K562 (cell line): ENCODE measurements around the gene CD74. TPM values are rescaled to one million over a fixed set of nuclear protein-coding genes. Genes with fewer than 3 reads are reported as not detected.

Experiments used
- CBFA2T2 ChIP-seq: fragments of 450-650 bp; conservative IDR thresholded peaks from 2 replicates; pipeline ENCODE4 v1.6.1; 2017; ENCODE audit warnings: mild to moderate bottlenecking
- DPF2 ChIP-seq: fragments of 450-650 bp; IDR thresholded peaks from 2 replicates; pipeline ENCODE4 v1.6.1; 2016
- EGR1 ChIP-seq: fragments of 450-650 bp; conservative IDR thresholded peaks from 2 replicates; pipeline ENCODE4 v1.6.1; 2017; ENCODE audit warnings: mild to moderate bottlenecking
- HCFC1 ChIP-seq: IDR thresholded peaks from 2 replicates; pipeline ENCODE4 v1.6.1; 2012; ENCODE audit warnings: low read depth, low read length, improper control_type of control experiment
- HDGF ChIP-seq: fragments of 450-650 bp; IDR thresholded peaks from 2 replicates; pipeline ENCODE4 v1.6.1; 2016
- JUN ChIP-seq, 2 experiments: sonication (generic) in 1 of 2; formaldehyde crosslinking in 1 of 2; IDR thresholded peaks; 2 replicates each; pipeline versions ENCODE4 v1.6.1 to v1.8.0; 2012 to 2022; ENCODE audit warnings: borderline replicate concordance in 2 of 2, mild to moderate bottlenecking in 2 of 2, improper control_type of control experiment in 1 of 2, low read depth in 1 of 2, low read length in 1 of 2, missing genetic modification reagents in 1 of 2
- NCOA6 ChIP-seq: fragments of 450-650 bp; IDR thresholded peaks from 2 replicates; pipeline ENCODE4 v1.6.1; 2017; ENCODE audit warnings: mild to moderate bottlenecking
- NR2C1 ChIP-seq, 2 experiments: fragments of 450-650 bp; IDR thresholded peaks; 2 replicates each; pipeline ENCODE4 v1.6.1; 2017; ENCODE audit warnings: mild to moderate bottlenecking in 2 of 2, antibody characterized with exemption in 1 of 2, inconsistent platforms in 1 of 2, missing compliant biosample characterization in 1 of 2, missing genetic modification characterization in 1 of 2
- PHF20 ChIP-seq: fragments of 450-650 bp; IDR thresholded peaks from 2 replicates; pipeline ENCODE4 v1.6.1; 2018; ENCODE audit not compliant: partially characterized antibody
- POLR2G ChIP-seq: fragments of 200-400 bp; formaldehyde crosslinking; IDR thresholded peaks from 2 replicates; pipeline ENCODE4 v1.6.1; 2017; ENCODE audit warnings: low read depth, mild to moderate bottlenecking, antibody characterized with exemption, low read length, moderate library complexity
- PYGO2 ChIP-seq: fragments of 450-650 bp; IDR thresholded peaks from 2 replicates; pipeline ENCODE4 v1.6.1; 2016; ENCODE audit warnings: mild to moderate bottlenecking, missing genetic modification characterization, moderate library complexity, missing compliant biosample characterization
- RBM25 ChIP-seq: fragments of 200-400 bp; formaldehyde crosslinking; IDR thresholded peaks from 2 replicates; pipeline ENCODE4 v1.6.1; 2018; ENCODE audit warnings: low read length, low read depth, moderate library complexity; ENCODE audit not compliant: severe bottlenecking
- SAFB2 ChIP-seq: fragments of 200-400 bp; formaldehyde crosslinking; IDR thresholded peaks from 2 replicates; pipeline ENCODE4 v1.6.1; 2018; ENCODE audit warnings: borderline replicate concordance, low read length, low read depth, moderate library complexity; ENCODE audit not compliant: severe bottlenecking
- SNAPC5 ChIP-seq: fragments of 250-450 bp; sonication (Bioruptor Pico); IDR thresholded peaks from 2 replicates; pipeline ENCODE4 v1.8.0; 2021; ENCODE audit warnings: moderate library complexity, mild to moderate bottlenecking, inconsistent platforms
- SNIP1 ChIP-seq: fragments of 450-650 bp; IDR thresholded peaks from 2 replicates; pipeline ENCODE4 v1.7.1; 2017; ENCODE audit warnings: low read depth, mild to moderate bottlenecking
- SOX6 ChIP-seq: fragments of 450-650 bp; IDR thresholded peaks from 2 replicates; pipeline ENCODE4 v1.6.1; 2014; ENCODE audit warnings: mild to moderate bottlenecking
- SRF ChIP-seq, 2 experiments: fragments of 250-450, 450-650 bp in 1 of 2; sonication (Bioruptor Pico) in 1 of 2; sonication (generic) in 1 of 2; formaldehyde crosslinking; IDR thresholded peaks; 2 replicates each; pipeline versions ENCODE4 v1.5.0 to v1.5.1; 2020 to 2022; ENCODE audit warnings: mild to moderate bottlenecking in 1 of 2, missing genetic modification reagents in 1 of 2
- STAG1 ChIP-seq: sonication (generic); formaldehyde crosslinking; IDR thresholded peaks from 2 replicates; pipeline ENCODE4 v1.5.0; 2020; ENCODE audit warnings: missing genetic modification reagents, borderline replicate concordance
- U2AF2 ChIP-seq: fragments of 200-400 bp; formaldehyde crosslinking; optimal IDR thresholded peaks from 2 replicates; pipeline ENCODE3; 2017; ENCODE audit warnings: low read depth, mild to moderate bottlenecking, low read length
- ZBTB43 ChIP-seq: sonication (generic); formaldehyde crosslinking; IDR thresholded peaks from 2 replicates; pipeline ENCODE4 v1.8.0; 2023; ENCODE audit warnings: mild to moderate bottlenecking, missing genetic modification reagents
- ZNF274 ChIP-seq: IDR thresholded peaks from 2 replicates; pipeline ENCODE4 v1.6.1; 2011; ENCODE audit warnings: low read depth, mild to moderate bottlenecking, low read length, moderate library complexity, borderline replicate concordance
- ZNF324 ChIP-seq: fragments of 250-450 bp; sonication (Bioruptor Pico); IDR thresholded peaks from 2 replicates; pipeline ENCODE4 v1.4.0; 2020; ENCODE audit warnings: mild to moderate bottlenecking
- ZNF511 ChIP-seq: sonication (generic); formaldehyde crosslinking; IDR thresholded peaks from 2 replicates; pipeline ENCODE4 v1.8.0; 2022; ENCODE audit warnings: mild to moderate bottlenecking, missing genetic modification reagents
- polyA plus RNA-seq, 8 experiments: library from polyadenylated mRNA; depleted of rRNA in 4 of 8; stranded (reverse) in 5 of 8; unstranded in 3 of 8; fragments of >200 nt; fragmentation: Nextera tagmentation in 2 of 8; fragmentation: Illumina TruSeq in 1 of 8; extraction: Ambion mirVana in 2 of 8; extraction: Trizol in 1 of 8; gene quantifications; 2 replicates each; pipeline versions ENCODE4 v1.2.1 to v1.2.3, GENCODE V29; 2011 to 2014; ENCODE audit warnings: inconsistent platforms in 1 of 8, missing spikeins in 1 of 8
- total RNA-seq, 7 experiments: library from RNA; depleted of rRNA in 6 of 7; stranded (reverse); fragments of >200 nt in 6 of 7; fragmentation: Illumina TruSeq in 2 of 7; extraction: Trizol in 2 of 7; gene quantifications; 2 replicates each; pipeline versions ENCODE4 v1.2.1 to v1.2.3, GENCODE V29; 2011 to 2021; ENCODE audit warnings: low replicate concordance in 1 of 7
- TF ChIP-seq, protein P1 (sequence below): fragments of 450-650 bp; IDR thresholded peaks from 2 replicates; pipeline ENCODE4 v1.6.1; 2016; ENCODE audit warnings: mild to moderate bottlenecking

Gene CD74
- total and polyA plus RNA-seq, 9 of the 15 experiments (the other 6 are each of a cell fraction or from before 2014, with no cell fraction given), result 0.07 to 4.8 (median 0.32) TPM

DNA sequence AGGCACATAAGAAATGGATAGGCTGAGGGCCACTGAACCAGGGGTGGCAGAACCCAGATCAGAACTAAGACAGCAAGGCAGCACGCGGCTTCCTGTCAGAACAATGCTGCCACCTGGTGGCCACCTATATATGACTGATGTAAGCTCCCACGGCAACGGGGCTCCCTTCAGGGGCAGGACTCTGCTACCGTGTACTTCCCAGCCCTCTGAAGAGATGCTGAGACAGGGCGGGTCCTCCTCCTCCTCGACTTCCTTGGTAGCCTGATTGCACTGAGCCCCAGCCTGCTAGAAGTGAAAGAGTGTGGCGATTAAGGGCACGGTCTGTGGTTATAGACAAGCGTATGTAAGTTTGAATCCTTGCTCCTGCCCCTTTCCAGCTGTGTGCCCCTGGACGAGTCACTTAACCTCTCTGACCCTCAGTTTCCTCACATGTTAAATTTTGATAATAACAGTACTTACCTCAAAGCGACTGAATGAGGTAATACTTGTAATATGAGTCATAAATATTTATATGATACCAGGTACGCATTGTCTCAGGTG lies 23.5 kb upstream of the CD74 start (continued):
- TF ChIP-seq DPF2, result peak; percentile 19; the same call in 1 of the 2 replicates
- no peak for TF ChIP-seq PYGO2 (tag)
- peak; percentile 65; the same call in 1 of the 2 replicates for TF ChIP-seq STAG1
- TF ChIP-seq ZBTB43, result no peak
- TF ChIP-seq RBM25, result peak; percentile 72
- TF ChIP-seq ZNF511 (CRISPR knock-in tag), result no peak
- TF ChIP-seq NR2C1 (IDR thresholded peaks at IDR 0.05), result no peak
- no peak for TF ChIP-seq NR2C1 (tag; IDR thresholded peaks at IDR 0.05)
- no peak for TF ChIP-seq JUN (IDR thresholded peaks at IDR 0.05; ENCODE audit: borderline replicate concordance, low read depth, low read length)
- TF ChIP-seq JUN (CRISPR knock-in tag; IDR thresholded peaks at IDR 0.05; ENCODE audit: borderline replicate concordance), result peak; percentile 30; the same call in 1 of the 2 replicates
- TF ChIP-seq EGR1, result no peak
- TF ChIP-seq HCFC1, result no peak
- TF ChIP-seq SRF (CRISPR knock-in tag; IDR thresholded peaks at IDR 0.05), result no peak
- TF ChIP-seq U2AF2, result no peak
- TF ChIP-seq HDGF, result no peak
- TF ChIP-seq ZNF274, result no peak
- no peak for TF ChIP-seq SOX6
- TF ChIP-seq SAFB2, result no peak
- TF ChIP-seq SNAPC5 (CRISPR knock-in tag), result no peak
- TF ChIP-seq ZNF324, result no peak
- no peak for TF ChIP-seq SNIP1
- no peak for TF ChIP-seq PHF20
- TF ChIP-seq CBFA2T2, result no peak
- TF ChIP-seq NCOA6, result no peak
- no peak for TF ChIP-seq POLR2G
- TF ChIP-seq, protein P1, sequence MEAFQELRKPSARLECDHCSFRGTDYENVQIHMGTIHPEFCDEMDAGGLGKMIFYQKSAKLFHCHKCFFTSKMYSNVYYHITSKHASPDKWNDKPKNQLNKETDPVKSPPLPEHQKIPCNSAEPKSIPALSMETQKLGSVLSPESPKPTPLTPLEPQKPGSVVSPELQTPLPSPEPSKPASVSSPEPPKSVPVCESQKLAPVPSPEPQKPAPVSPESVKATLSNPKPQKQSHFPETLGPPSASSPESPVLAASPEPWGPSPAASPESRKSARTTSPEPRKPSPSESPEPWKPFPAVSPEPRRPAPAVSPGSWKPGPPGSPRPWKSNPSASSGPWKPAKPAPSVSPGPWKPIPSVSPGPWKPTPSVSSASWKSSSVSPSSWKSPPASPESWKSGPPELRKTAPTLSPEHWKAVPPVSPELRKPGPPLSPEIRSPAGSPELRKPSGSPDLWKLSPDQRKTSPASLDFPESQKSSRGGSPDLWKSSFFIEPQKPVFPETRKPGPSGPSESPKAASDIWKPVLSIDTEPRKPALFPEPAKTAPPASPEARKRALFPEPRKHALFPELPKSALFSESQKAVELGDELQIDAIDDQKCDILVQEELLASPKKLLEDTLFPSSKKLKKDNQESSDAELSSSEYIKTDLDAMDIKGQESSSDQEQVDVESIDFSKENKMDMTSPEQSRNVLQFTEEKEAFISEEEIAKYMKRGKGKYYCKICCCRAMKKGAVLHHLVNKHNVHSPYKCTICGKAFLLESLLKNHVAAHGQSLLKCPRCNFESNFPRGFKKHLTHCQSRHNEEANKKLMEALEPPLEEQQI, result no peak
